Sigmoid colon (tissue), 4 donors: ENCODE data around the gene GRIA1.

ENCODE experiments used
- EP300 ChIP-seq, 4 donors: sonication (generic); formaldehyde crosslinking; IDR thresholded peaks; one replicate each; pipeline ENCODE4 v1.6.1; 2017; ENCODE audit warnings: antibody characterized with exemption in 4 of 4
- POLR2A ChIP-seq, 2 donors: fragments of 450-650 bp; IDR thresholded peaks; one replicate each; pipeline ENCODE4 v1.6.1; 2016; ENCODE audit warnings: antibody characterized with exemption in 2 of 2, mild to moderate bottlenecking in 2 of 2, moderate library complexity in 2 of 2
- POLR2AphosphoS5 ChIP-seq, 4 donors: sonication (generic); formaldehyde crosslinking; IDR thresholded peaks; one replicate each; pipeline ENCODE4 v1.6.1; 2017; ENCODE audit warnings: antibody characterized with exemption in 4 of 4
- TF ChIP-seq, protein P1 (sequence below), 4 experiments: fragments of 450-650 bp in 3 of 4; fragments of 200-600 bp in 1 of 4; IDR thresholded peaks; one replicate each; pipeline ENCODE4 v1.5.1; 2016 to 2019; ENCODE audit warnings: antibody characterized with exemption in 4 of 4, mild to moderate bottlenecking in 3 of 4, moderate library complexity in 2 of 4

DNA sequence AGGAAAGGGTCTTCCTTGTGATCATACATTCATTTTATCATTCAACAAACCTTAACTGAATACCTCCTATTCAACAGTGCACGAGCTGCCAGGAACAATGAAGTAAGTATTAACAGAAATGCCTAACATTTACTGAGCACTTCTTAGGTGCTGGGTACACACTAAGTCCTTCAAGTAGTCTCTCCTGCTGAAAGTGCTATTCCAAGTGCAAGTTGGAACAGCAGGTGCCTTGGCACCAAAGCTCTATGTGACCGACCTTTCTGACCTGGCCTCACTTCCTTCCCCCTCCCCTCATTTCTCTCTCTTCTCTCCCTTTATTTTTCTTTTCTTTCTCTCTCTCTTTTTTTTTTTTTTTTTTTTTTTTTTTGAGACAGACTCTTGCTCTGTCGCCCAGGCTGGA lies 94.5 kb downstream of the GRIA1 start:
- TF ChIP-seq, protein P1, sequence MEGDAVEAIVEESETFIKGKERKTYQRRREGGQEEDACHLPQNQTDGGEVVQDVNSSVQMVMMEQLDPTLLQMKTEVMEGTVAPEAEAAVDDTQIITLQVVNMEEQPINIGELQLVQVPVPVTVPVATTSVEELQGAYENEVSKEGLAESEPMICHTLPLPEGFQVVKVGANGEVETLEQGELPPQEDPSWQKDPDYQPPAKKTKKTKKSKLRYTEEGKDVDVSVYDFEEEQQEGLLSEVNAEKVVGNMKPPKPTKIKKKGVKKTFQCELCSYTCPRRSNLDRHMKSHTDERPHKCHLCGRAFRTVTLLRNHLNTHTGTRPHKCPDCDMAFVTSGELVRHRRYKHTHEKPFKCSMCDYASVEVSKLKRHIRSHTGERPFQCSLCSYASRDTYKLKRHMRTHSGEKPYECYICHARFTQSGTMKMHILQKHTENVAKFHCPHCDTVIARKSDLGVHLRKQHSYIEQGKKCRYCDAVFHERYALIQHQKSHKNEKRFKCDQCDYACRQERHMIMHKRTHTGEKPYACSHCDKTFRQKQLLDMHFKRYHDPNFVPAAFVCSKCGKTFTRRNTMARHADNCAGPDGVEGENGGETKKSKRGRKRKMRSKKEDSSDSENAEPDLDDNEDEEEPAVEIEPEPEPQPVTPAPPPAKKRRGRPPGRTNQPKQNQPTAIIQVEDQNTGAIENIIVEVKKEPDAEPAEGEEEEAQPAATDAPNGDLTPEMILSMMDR (IDR thresholded peaks at IDR 0.05) = no peak
- TF ChIP-seq EP300 (IDR thresholded peaks at IDR 0.05) (no peak), POLR2A (IDR thresholded peaks at IDR 0.05) (no peak), POLR2AphosphoS5 (IDR thresholded peaks at IDR 0.05) (no peak)
